ENCODE results near the gene OTOG.

The OTOG gene

DNA sequence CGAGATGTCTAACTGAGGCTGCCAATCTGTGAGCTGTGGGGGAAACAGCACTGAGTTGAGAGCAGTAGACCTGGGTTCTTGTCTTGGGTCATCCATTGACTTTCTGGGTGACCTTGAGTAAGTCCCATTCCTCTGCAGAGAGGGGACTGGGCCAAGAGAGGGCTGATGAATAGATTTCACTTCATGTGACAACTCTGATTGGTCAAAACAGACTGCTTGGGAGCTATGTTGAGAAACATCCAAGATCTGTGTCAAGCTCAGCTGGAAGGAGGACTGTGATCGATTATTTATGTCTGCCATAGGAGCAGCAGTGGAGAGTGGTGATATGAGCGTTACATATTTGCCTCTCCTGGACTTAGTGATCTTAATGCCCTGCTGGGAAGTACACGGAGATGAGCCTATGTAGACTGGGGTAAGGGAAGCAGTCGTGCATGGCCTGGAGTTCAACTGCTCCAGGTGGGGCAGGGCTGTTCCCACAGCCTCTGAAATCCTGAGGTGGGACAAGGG, 47.7 kb downstream of the OTOG start:
- no peak for TF ChIP-seq EZH2phosphoT487 (IDR thresholded peaks at IDR 0.05; ENCODE audit: borderline replicate concordance, low read length)
- TF ChIP-seq, protein P1, sequence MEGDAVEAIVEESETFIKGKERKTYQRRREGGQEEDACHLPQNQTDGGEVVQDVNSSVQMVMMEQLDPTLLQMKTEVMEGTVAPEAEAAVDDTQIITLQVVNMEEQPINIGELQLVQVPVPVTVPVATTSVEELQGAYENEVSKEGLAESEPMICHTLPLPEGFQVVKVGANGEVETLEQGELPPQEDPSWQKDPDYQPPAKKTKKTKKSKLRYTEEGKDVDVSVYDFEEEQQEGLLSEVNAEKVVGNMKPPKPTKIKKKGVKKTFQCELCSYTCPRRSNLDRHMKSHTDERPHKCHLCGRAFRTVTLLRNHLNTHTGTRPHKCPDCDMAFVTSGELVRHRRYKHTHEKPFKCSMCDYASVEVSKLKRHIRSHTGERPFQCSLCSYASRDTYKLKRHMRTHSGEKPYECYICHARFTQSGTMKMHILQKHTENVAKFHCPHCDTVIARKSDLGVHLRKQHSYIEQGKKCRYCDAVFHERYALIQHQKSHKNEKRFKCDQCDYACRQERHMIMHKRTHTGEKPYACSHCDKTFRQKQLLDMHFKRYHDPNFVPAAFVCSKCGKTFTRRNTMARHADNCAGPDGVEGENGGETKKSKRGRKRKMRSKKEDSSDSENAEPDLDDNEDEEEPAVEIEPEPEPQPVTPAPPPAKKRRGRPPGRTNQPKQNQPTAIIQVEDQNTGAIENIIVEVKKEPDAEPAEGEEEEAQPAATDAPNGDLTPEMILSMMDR (IDR thresholded peaks at IDR 0.05; ENCODE audit: low read depth, low read length, poor library complexity, severe bottlenecking) = no peak
- no peaks in the 10 kb centered on the region for H3F3A ChIP-seq (ENCODE audit: control insufficient read depth, insufficient read depth)
- H3K27ac ChIP-seq (ENCODE audit: low read depth, low read length) = no peak overlapping the region

DNA sequence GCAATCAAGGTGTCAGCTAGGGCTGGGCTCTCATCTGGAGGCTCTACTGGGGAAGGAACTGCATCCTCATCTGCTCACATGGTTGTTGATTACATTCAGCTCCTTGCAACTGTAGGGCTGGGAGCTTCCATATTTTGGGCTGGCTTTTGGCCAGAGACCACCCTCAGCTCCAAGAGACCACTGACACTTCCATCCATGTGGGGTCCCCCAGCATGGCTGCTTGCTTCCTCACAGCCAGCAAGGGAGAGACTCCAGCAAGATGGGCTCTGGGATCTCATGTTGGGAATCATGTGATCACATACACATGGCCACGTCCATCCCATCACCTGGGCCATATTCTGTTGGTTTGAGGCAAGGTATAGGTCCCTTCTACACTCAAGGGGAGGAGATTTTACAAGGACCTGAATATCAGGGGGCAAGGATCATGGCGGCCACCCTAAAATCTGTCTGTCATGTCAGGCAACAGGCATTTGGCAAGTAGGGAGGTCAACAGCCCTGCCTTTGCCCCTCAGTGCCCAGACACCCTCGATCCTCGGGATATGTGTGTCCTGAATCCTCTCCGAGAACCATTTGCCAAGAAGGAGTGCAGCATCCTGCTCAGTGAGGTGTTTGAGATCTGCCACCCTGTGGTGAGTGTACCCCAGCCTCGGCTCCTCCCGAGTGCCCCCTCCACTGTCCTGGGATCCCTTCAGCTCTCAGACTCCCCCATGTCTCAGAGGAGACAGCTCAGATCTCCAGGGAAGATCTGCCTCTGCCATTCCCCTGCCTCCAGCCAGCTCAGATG, 48.7 kb downstream of the OTOG start:
- no peaks in the 10 kb centered on the region for H3K9me2 ChIP-seq (replicated peaks; ENCODE audit: control insufficient read depth, low read length)
- no peak overlapping the region for H3K4me3 ChIP-seq (ENCODE audit: low read length)
- no peaks in the 10 kb centered on the region for H3K27me3 ChIP-seq (ENCODE audit: control insufficient read depth, low read length)
- H3K9me3 ChIP-seq (ENCODE audit: control insufficient read depth, insufficient read depth, low read length) = no peaks in the 10 kb centered on the region
- no peaks in the 10 kb centered on the region for H3K36me3 ChIP-seq (ENCODE audit: control insufficient read depth, low read length)
- no peaks in the 10 kb centered on the region for H3K79me2 ChIP-seq (ENCODE audit: control insufficient read depth, low read length)
- no peaks in the 10 kb centered on the region for H3K4me1 ChIP-seq (ENCODE audit: control insufficient read depth, low read length)
- no peak overlapping the region for H3K27ac ChIP-seq (ENCODE audit: low read depth, low read length)
- H3K4me2 ChIP-seq (ENCODE audit: low read length) = no peak overlapping the region
- H4K20me1 ChIP-seq (ENCODE audit: control insufficient read depth, insufficient read depth, low read depth, low read length) = no peaks in the 10 kb centered on the region
- no peaks in the 10 kb centered on the region for H3F3A ChIP-seq (ENCODE audit: control insufficient read depth, insufficient read depth)
- TF ChIP-seq, protein P1 (IDR thresholded peaks at IDR 0.05; ENCODE audit: low read depth, low read length, poor library complexity, severe bottlenecking) = no peak
- no peak for TF ChIP-seq EZH2phosphoT487 (IDR thresholded peaks at IDR 0.05; ENCODE audit: borderline replicate concordance, low read length)

More for the DNA sequence above, 47.7 kb downstream of the OTOG start:
- H3K9me3 ChIP-seq (ENCODE audit: control insufficient read depth, insufficient read depth, low read length) = no peaks in the 10 kb centered on the region
- no peaks in the 10 kb centered on the region for H3K9me2 ChIP-seq (replicated peaks; ENCODE audit: control insufficient read depth, low read length)
- H3K4me3 ChIP-seq (ENCODE audit: low read length) = no peak overlapping the region
- H3K36me3 ChIP-seq (ENCODE audit: control insufficient read depth, low read length) = no peaks in the 10 kb centered on the region
- H3K27me3 ChIP-seq (ENCODE audit: control insufficient read depth, low read length) = no peaks in the 10 kb centered on the region
- H3K79me2 ChIP-seq (ENCODE audit: control insufficient read depth, low read length) = no peaks in the 10 kb centered on the region
- H3K4me2 ChIP-seq (ENCODE audit: low read length) = no peak overlapping the region
- no peaks in the 10 kb centered on the region for H3K4me1 ChIP-seq (ENCODE audit: control insufficient read depth, low read length)
- H4K20me1 ChIP-seq (ENCODE audit: control insufficient read depth, insufficient read depth, low read depth, low read length) = no peaks in the 10 kb centered on the region

DNA sequence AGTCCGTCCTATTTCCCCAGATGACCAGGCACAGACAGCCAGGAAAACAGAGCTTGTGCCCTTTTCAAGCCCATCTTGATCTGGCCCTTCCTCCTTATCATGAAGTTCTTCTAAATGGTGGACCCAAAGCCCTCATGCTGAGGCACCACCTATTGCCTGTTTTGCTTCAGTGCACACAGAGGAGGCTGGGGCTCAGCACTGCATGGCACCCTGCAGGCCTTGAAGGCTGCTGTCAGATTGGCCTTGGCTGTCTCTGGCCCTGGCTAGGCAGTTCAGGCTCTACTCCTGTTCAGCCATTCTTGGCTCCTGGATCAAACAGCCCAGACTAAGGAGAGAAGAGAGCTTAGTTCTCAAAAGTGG, 49.2 kb downstream of the OTOG start:
- Histone ChIP-seq H3K4me3 (ENCODE audit: low read length) (no peak overlapping the region), H3K27me3 (ENCODE audit: control insufficient read depth, low read length) (no peaks in the 10 kb centered on the region), H3K36me3 (ENCODE audit: control insufficient read depth, low read length) (no peaks in the 10 kb centered on the region), H3F3A (ENCODE audit: control insufficient read depth, insufficient read depth) (no peaks in the 10 kb centered on the region), H3K4me1 (ENCODE audit: control insufficient read depth, low read length) (no peaks in the 10 kb centered on the region), H3K27ac (ENCODE audit: low read depth, low read length) (no peak overlapping the region), H3K79me2 (ENCODE audit: control insufficient read depth, low read length) (no peaks in the 10 kb centered on the region), H3K9me3 (ENCODE audit: control insufficient read depth, insufficient read depth, low read length) (no peaks in the 10 kb centered on the region), H4K20me1 (ENCODE audit: control insufficient read depth, insufficient read depth, low read depth, low read length) (no peaks in the 10 kb centered on the region), H3K4me2 (ENCODE audit: low read length) (no peak overlapping the region), H3K9me2 (replicated peaks; ENCODE audit: control insufficient read depth, low read length) (no peaks in the 10 kb centered on the region)
- TF ChIP-seq EZH2phosphoT487 (IDR thresholded peaks at IDR 0.05; ENCODE audit: borderline replicate concordance, low read length) = no peak
- TF ChIP-seq, protein P1 (IDR thresholded peaks at IDR 0.05; ENCODE audit: low read depth, low read length, poor library complexity, severe bottlenecking) = no peak

Measured in DOHH2 (cell line).